Smooth muscle cell (in vitro differentiated cells): ENCODE results near the gene HELZ. TPM values are rescaled to one million over a fixed set of nuclear protein-coding genes. Genes with fewer than 3 reads are reported as not detected.

Experiments
- DNase-seq: peaks from one replicate; lab custom pipeline; 2025; ENCODE audit not compliant: unreplicated experiment; lab: John Stamatoyannopoulos, UW
- H2AFZ ChIP-seq: fragments of 200-600 bp; sonication (generic); 2 replicates; pipeline ENCODE4 v1.6.0; 2016; ENCODE audit warnings: antibody characterized with exemption, low read depth, mild to moderate bottlenecking
- H3F3A ChIP-seq: fragments of 200-600 bp; sonication (generic); 2 replicates; pipeline ENCODE4 v1.6.0; 2017; ENCODE audit warnings: antibody characterized with exemption, low read depth
- H3K27ac ChIP-seq: fragments of 200-600 bp; sonication (generic); 2 replicates; pipeline ENCODE4 v1.5.1; 2016; ENCODE audit warnings: low read depth, mild to moderate bottlenecking
- H3K27me3 ChIP-seq: fragments of 200-600 bp; sonication (generic); 2 replicates; pipeline ENCODE4 v1.6.1; 2016; ENCODE audit warnings: low read depth, mild to moderate bottlenecking
- H3K36me3 ChIP-seq: fragments of 200-600 bp; sonication (generic); 2 replicates; pipeline ENCODE4 v1.5.1; 2016; ENCODE audit warnings: low read depth
- H3K4me1 ChIP-seq: fragments of 200-600 bp; sonication (generic); 2 replicates; pipeline ENCODE4 v1.5.1; 2016; ENCODE audit warnings: low read depth
- H3K4me2 ChIP-seq: fragments of 200-600 bp; sonication (generic); 2 replicates; pipeline ENCODE4 v1.6.0; 2016; ENCODE audit warnings: mild to moderate bottlenecking
- H3K4me3 ChIP-seq: fragments of 200-600 bp; sonication (generic); 2 replicates; pipeline ENCODE4 v1.5.1; 2016; ENCODE audit warnings: mild to moderate bottlenecking
- H3K79me2 ChIP-seq: fragments of 200-600 bp; sonication (generic); 2 replicates; pipeline ENCODE4 v1.6.0; 2016; ENCODE audit warnings: low read depth, mild to moderate bottlenecking
- H3K9ac ChIP-seq: fragments of 200-600 bp; sonication (generic); 2 replicates; pipeline ENCODE4 v1.6.0; 2016; ENCODE audit warnings: low read depth
- H3K9me3 ChIP-seq: fragments of 200-600 bp; sonication (generic); replicated peaks from 2 replicates; pipeline ENCODE4 v1.5.1; 2016; ENCODE audit warnings: low read depth
- H4K20me1 ChIP-seq: fragments of 200-600 bp; sonication (generic); 2 replicates; pipeline ENCODE4 v1.6.0; 2016; ENCODE audit warnings: low read depth
- CTCF ChIP-seq: fragments of 200-600 bp; sonication (generic); IDR thresholded peaks from 2 replicates; pipeline ENCODE4 v1.5.1; 2017; ENCODE audit warnings: borderline replicate concordance, mild to moderate bottlenecking, antibody characterized with exemption; ENCODE audit not compliant: insufficient read depth, poor library complexity, severe bottlenecking
- WGBS: methylation state at CpG from one replicate; pipeline ENCODE4 v1.1.7; 2016; ENCODE audit warnings: low lambda C conversion rate; 5-methylcytosine and 5-hydroxymethylcytosine counted together
- polyA plus RNA-seq: library from polyadenylated mRNA; unstranded; fragments of >200 nt; fragmentation: Nextera tagmentation; extraction: Ambion mirVana; gene quantifications from 2 replicates; pipeline ENCODE4 v1.2.1, GENCODE V29; 2016
- total RNA-seq: library from RNA; depleted of rRNA; stranded (reverse); fragments of >200 nt; gene quantifications from 2 replicates; pipeline ENCODE4 v1.2.3, GENCODE V29; 2014

Gene HELZ
- total and polyA plus RNA-seq, 2 experiments from 2014 or later: 18.8 to 34.4 TPM

GRCh38 chr17:67139784-67140665 is 105.0 kb downstream of the HELZ start:
- no peak overlapping the region for H3K9ac ChIP-seq
- 89% methylated on average over 10 of the region's 10 CpGs for WGBS
- no peak overlapping the region for H3K4me2 ChIP-seq
- DNase-seq: no peak
- H3K27me3 ChIP-seq: no peaks in the 10 kb centered on the region
- H3K9me3 ChIP-seq: no peaks in the 10 kb centered on the region
- H3K27ac ChIP-seq: no peak overlapping the region
- peaks cover 6% of the 10 kb centered on the region for H3K36me3 ChIP-seq
- H3F3A ChIP-seq: peaks cover 6% of the 10 kb centered on the region
- H3K79me2 ChIP-seq: peaks cover 3% of the 10 kb centered on the region
- H2AFZ ChIP-seq: no peak overlapping the region
- no peak for TF ChIP-seq CTCF
- H3K4me3 ChIP-seq: no peak overlapping the region
- no peaks in the 10 kb centered on the region for H3K4me1 ChIP-seq
- peaks cover 38% of the 10 kb centered on the region for H4K20me1 ChIP-seq

GRCh38 chr17:67139289-67139688 is 105.7 kb downstream of the HELZ start:
- WGBS: 72% methylated on average over 1 of the region's 1 CpG
- Histone ChIP-seq H3K4me2 (no peak overlapping the region), H2AFZ (no peak overlapping the region), H3K4me3 (no peak overlapping the region), H3K36me3 (peaks cover 6% of the 10 kb centered on the region), H3K27me3 (no peaks in the 10 kb centered on the region), H3K4me1 (no peaks in the 10 kb centered on the region), H4K20me1 (peaks cover 38% of the 10 kb centered on the region), H3K9me3 (no peaks in the 10 kb centered on the region), H3K79me2 (peaks cover 3% of the 10 kb centered on the region), H3K9ac (no peak overlapping the region), H3K27ac (no peak overlapping the region), H3F3A (peaks cover 6% of the 10 kb centered on the region)
- no peak for DNase-seq
- no peak for TF ChIP-seq CTCF

GRCh38 chr17:67138392-67138791 is 106.6 kb downstream of the HELZ start:
- Histone ChIP-seq H3K4me1 (no peaks in the 10 kb centered on the region), H2AFZ (no peak overlapping the region), H3K27me3 (no peaks in the 10 kb centered on the region), H3K79me2 (peaks cover 3% of the 10 kb centered on the region), H3K36me3 (peaks cover 6% of the 10 kb centered on the region), H3K4me2 (no peak overlapping the region), H3K27ac (no peak overlapping the region), H3K4me3 (no peak overlapping the region), H4K20me1 (peaks cover 38% of the 10 kb centered on the region), H3K9me3 (no peaks in the 10 kb centered on the region), H3F3A (peaks cover 6% of the 10 kb centered on the region), H3K9ac (no peak overlapping the region)
- TF ChIP-seq CTCF: no peak
- no peak for DNase-seq

GRCh38 chr17:67137860-67138259 is 107.1 kb downstream of the HELZ start:
- TF ChIP-seq CTCF: no peak
- no peaks in the 10 kb centered on the region for H3K9me3 ChIP-seq
- no peak overlapping the region for H3K4me3 ChIP-seq
- no peak overlapping the region for H2AFZ ChIP-seq
- peaks cover 6% of the 10 kb centered on the region for H3K36me3 ChIP-seq
- H3K4me2 ChIP-seq: no peak overlapping the region
- DNase-seq: no peak
- H3F3A ChIP-seq: peaks cover 6% of the 10 kb centered on the region
- no peaks in the 10 kb centered on the region for H3K27me3 ChIP-seq
- H3K9ac ChIP-seq: no peak overlapping the region
- no peaks in the 10 kb centered on the region for H3K4me1 ChIP-seq
- peaks cover 38% of the 10 kb centered on the region for H4K20me1 ChIP-seq
- H3K79me2 ChIP-seq: peaks cover 3% of the 10 kb centered on the region
- WGBS: 95% methylated on average over 5 of the region's 5 CpGs
- no peak overlapping the region for H3K27ac ChIP-seq
